ENCODE data around the gene SORBS1. TPM values are rescaled to one million over a fixed set of nuclear protein-coding genes. Genes with fewer than 3 reads are reported as not detected.

Gene SORBS1
- total RNA-seq, 4 donors from 2014 or later: 35.1 to 53.1 (median 43.3) TPM

DNA sequence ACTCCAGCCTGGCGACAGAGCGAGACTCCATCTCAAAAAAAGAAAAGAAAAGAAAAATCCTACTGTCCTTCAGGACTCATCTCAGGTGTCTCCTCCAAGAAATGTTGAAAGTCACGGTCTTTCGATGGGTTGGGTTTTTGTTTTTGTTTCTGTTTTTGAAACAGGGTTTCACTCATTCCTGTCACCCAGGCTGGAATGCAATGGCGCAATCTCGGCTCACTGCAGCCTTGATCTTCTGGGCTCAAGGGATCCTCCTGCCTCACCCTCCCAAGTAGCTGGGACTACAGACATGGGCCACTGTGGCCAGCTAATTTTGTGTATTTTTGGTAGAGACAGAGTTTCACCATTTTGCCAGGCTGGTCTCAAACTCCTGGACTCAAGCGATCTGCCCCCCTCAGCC lies 3.1 kb upstream of the SORBS1 start:
- H3K4me3 ChIP-seq (ENCODE audit: low read depth, poor library complexity, severe bottlenecking): no peak overlapping the region
- WGBS, 2 donors: 93 to 96% methylated on average over 7 of the region's 7 CpGs
- DNase-seq (ENCODE audit: low spot score in 2 of 2): no peak
- intact Hi-C loops (cut with DNase I; ENCODE audit: low total_unique reads): no loop called here
- TF ChIP-seq POLR2A (IDR thresholded peaks at IDR 0.05): no peak
- TF ChIP-seq, protein P1, sequence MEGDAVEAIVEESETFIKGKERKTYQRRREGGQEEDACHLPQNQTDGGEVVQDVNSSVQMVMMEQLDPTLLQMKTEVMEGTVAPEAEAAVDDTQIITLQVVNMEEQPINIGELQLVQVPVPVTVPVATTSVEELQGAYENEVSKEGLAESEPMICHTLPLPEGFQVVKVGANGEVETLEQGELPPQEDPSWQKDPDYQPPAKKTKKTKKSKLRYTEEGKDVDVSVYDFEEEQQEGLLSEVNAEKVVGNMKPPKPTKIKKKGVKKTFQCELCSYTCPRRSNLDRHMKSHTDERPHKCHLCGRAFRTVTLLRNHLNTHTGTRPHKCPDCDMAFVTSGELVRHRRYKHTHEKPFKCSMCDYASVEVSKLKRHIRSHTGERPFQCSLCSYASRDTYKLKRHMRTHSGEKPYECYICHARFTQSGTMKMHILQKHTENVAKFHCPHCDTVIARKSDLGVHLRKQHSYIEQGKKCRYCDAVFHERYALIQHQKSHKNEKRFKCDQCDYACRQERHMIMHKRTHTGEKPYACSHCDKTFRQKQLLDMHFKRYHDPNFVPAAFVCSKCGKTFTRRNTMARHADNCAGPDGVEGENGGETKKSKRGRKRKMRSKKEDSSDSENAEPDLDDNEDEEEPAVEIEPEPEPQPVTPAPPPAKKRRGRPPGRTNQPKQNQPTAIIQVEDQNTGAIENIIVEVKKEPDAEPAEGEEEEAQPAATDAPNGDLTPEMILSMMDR (IDR thresholded peaks at IDR 0.05): no peak

DNA sequence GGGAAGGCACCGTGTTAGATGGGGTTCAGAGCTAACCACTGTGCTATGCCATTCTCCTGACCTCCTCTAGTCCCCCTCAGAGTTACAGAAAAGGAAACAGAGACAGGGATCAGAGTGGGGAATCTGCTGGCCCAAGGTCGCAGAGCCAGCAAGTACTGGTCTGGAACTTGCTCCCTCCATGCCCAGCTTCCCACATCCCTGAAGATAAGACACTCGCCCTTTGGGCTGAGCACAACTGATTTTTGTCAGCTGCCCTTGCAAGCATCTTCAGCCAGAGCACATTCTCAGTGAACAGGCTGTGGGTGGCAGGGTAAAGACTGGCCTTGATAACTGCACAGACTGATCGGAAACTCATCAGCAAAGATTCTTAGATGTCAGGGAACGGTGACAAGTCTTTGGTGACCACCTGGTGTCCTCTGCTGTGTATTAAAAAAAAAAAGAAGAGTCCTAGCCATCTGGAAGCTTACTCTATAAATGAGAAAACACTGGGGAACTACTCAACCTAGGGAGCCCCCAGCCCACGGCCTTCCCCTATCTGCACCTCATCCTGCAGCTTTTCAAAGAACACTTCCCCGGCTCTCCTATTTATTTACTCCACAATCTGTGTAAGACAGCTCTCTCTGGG lies 1.3 kb upstream of the SORBS1 start:
- intact Hi-C loops (cut with DNase I; ENCODE audit: low total_unique reads): no loop called here
- DNase-seq (ENCODE audit: low spot score in 2 of 2): no peak
- TF ChIP-seq, protein P1 (IDR thresholded peaks at IDR 0.05): no peak
- no peak for TF ChIP-seq POLR2A (IDR thresholded peaks at IDR 0.05)
- WGBS, 2 donors: 78 to 79% methylated on average over 7 of the region's 7 CpGs
- no peak overlapping the region for H3K4me3 ChIP-seq (ENCODE audit: low read depth, poor library complexity, severe bottlenecking)

DNA sequence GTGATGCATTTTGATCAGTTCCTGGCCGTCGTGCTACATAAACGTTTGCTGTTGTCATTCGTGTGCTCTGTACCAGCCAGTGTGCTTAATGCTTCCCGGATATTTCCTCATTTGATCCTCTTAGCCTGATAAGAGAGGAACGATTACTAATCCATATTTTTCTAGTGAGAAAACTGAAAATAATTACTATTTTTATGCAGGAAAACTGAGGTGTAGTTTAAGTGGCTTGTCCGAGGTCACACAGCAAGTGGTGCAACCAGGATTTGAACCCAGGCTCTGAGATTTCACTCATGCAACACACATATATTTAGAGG lies 650 bp upstream of the SORBS1 start:
- intact Hi-C loops (cut with DNase I; ENCODE audit: low total_unique reads): no loop called here
- 49 to 53% methylated on average over 7 of the region's 7 CpGs for WGBS, 2 donors
- no peak for TF ChIP-seq POLR2A (IDR thresholded peaks at IDR 0.05)

DNA sequence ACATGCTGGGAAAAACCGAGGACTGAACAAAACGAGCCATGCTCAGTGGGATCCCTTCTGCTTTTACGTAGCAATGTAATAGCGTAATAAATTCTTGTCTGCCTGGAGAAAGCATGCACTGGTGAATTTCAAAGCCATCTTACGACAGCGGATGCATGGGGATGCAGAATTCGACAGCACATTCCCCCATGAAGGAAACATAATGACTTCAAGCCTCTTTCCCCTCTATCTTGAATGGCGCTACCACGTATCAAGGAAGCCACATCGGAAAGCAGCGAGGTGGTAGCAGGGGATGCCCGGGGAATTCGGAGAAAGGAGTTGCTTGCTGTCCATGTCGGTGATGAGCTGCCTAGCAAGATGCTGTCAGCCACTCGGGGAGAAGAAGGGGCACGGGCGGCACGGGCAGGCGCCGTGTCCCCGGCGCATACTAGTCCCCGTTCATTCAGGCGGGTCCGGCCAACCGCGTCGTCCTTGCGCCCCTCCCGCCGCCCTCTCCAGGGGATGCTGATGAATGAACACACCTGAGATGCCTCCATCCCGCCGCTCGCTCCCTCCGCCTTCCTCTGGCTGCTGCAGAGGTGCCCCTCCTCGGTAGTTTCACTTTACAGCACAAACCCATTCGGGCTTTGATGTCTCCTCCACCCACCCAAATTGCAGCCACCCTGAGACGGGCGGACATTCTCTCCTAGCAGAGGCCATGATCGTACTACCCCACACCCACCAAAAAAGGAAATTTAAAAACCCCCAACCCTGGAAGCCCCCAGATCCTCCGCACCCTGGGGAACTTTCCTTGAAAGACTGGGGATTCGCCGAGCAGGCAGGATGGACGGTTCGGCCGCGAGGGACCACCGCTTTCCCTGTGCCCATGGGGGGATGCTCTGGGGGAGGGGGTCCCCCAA lies 644 bp downstream of the SORBS1 start:
- peak; percentile 25 to 90 for DNase-seq (ENCODE audit: low spot score in 2 of 2)
- H3K4me3 ChIP-seq (ENCODE audit: low read depth, poor library complexity, severe bottlenecking): peak overlapping the region; percentile 70
- TF ChIP-seq POLR2A (IDR thresholded peaks at IDR 0.05): no peak
- TF ChIP-seq, protein P1 (IDR thresholded peaks at IDR 0.05): no peak
- intact Hi-C loops (cut with DNase I; ENCODE audit: low total_unique reads): no loop called here
- WGBS, 2 donors: 0 to 2% methylated on average over 43 to 47 of the region's 48 CpGs

More for the DNA sequence above, 650 bp upstream of the SORBS1 start:
- no peak for DNase-seq (ENCODE audit: low spot score in 2 of 2)
- H3K4me3 ChIP-seq (ENCODE audit: low read depth, poor library complexity, severe bottlenecking): no peak overlapping the region

DNA sequence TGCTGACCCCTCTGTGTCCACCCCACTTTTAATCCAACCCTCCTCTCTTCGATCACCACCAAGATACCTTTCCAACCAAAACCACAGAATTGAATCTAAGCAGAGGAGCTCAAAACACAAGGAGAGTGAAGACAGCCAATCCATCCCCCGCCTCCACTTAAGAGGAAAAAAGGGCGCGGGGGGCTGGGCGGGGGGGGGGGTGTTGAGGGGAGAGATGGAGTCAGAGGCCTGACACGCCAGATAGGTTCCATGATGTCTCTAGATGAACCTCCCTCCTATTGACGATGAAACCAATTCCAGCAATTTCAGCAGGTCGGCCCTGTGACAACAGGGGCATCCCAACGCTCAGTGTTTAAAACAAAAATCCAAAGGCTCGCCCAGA lies 1.3 kb downstream of the SORBS1 start:
- no peak for DNase-seq (ENCODE audit: low spot score in 2 of 2)
- 28 to 40% methylated on average over 10 of the region's 10 CpGs for WGBS, 2 donors
- no peak overlapping the region for H3K4me3 ChIP-seq (ENCODE audit: low read depth, poor library complexity, severe bottlenecking)
- intact Hi-C loops (cut with DNase I; ENCODE audit: low total_unique reads): no loop called here
- TF ChIP-seq, protein P1 (IDR thresholded peaks at IDR 0.05): no peak
- TF ChIP-seq POLR2A (IDR thresholded peaks at IDR 0.05): no peak

DNA sequence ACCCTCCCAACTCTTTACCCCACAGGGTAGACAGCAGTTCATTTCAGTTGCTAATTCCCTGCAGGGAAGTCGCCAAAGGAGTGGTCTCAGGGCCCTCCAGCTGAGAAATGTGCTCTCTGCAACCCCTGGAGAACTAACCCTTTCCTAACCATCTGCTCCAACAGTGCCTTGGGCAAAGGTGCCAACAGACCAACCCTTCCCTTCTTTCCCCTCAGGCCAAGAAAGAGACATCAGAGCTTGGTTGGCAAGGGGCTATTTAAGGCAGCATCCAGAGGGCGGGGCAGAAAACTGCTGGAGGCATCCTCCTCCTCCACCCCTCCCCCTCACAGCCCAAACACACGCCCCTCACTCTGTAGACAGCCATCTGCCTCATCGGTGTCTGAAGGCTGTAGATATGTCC lies 1.7 kb downstream of the SORBS1 start:
- WGBS, 2 donors: 45 to 55% methylated on average over 4 of the region's 4 CpGs
- DNase-seq (ENCODE audit: low spot score in 2 of 2): no peak

More for the DNA sequence above, 1.7 kb downstream of the SORBS1 start:
- intact Hi-C loops (cut with DNase I; ENCODE audit: low total_unique reads): no loop called here
- TF ChIP-seq, protein P1 (IDR thresholded peaks at IDR 0.05): no peak
- TF ChIP-seq POLR2A (IDR thresholded peaks at IDR 0.05): no peak
- H3K4me3 ChIP-seq (ENCODE audit: low read depth, poor library complexity, severe bottlenecking): no peak overlapping the region
